ENCODE results near the gene PSMA6.

Gene PSMA6

DNA sequence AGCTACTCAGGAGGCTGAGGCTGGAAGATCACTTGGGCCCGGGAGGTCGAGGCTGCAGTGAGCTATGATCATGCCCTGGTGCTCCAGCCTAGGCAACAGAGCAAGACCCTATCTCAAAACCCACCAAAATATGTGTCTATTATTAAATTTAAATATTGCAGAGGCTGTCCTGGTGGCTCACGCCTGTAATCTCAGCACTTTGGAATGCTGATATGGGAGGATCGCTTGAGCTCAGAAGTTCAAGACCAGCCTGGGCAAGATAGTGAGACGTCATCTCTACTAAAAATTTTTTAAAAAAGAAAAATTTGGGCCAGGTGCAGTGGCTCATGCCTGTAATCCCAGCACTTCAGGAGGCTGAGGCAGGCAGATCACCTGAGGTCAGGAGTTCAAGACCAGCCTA lies 13.9 kb downstream of the PSMA6 start:
- Histone ChIP-seq H3K18ac (ENCODE audit: low read length) (no peak overlapping the region), H3K14ac (ENCODE audit: low read length) (no peak overlapping the region), H4K91ac (ENCODE audit: low read depth, low read length) (no peak overlapping the region), H3K4ac (ENCODE audit: low read depth, low read length) (peak overlapping the region; percentile 83), H3K79me1 (ENCODE audit: low read length) (no peaks in the 10 kb centered on the region), H3K9me3 (ENCODE audit: insufficient read depth, low read depth, low read length) (no peaks in the 10 kb centered on the region), H2AK5ac (ENCODE audit: low read length) (no peak overlapping the region), H3K4me1 (ENCODE audit: control insufficient read depth in 1 of 2, insufficient read depth in 2 of 2, low read length in 2 of 2) (no peaks in the 10 kb centered on the region), H3K79me2 (ENCODE audit: control insufficient read depth, insufficient read depth, low read length, poor library complexity) (peaks cover 12% of the 10 kb centered on the region), H4K8ac (ENCODE audit: low read depth, low read length) (no peak overlapping the region), H4K12ac (ENCODE audit: low read depth, low read length) (no peak overlapping the region), H2AFZ (ENCODE audit: insufficient read depth, low read length, poor library complexity) (no peak overlapping the region), H2BK120ac (ENCODE audit: insufficient read depth, low read length, poor library complexity) (no peak overlapping the region), H3K23ac (ENCODE audit: low read length) (no peak overlapping the region), H3K36me3 (ENCODE audit: control insufficient read depth in 1 of 2, insufficient read depth in 2 of 2, low read length in 2 of 2) (peaks cover 21 to 22% of the 10 kb centered on the region in 2 experiments), H3K27me3 (ENCODE audit: insufficient read depth, low read length) (no peaks in the 10 kb centered on the region), H3K27ac (ENCODE audit: low read depth, low read length) (no peak overlapping the region), H2BK5ac (ENCODE audit: low read depth, low read length, poor library complexity) (no peak overlapping the region), H3K4me2 (ENCODE audit: low read length) (no peak overlapping the region), H2BK12ac (ENCODE audit: low read length) (no peak overlapping the region), H3K9ac (ENCODE audit: low read length) (no peak overlapping the region), H3K4me3 (ENCODE audit: low read depth, low read length) (no peak overlapping the region)
- no CpG with 5 or more reads among the region's 5 CpGs for WGBS (ENCODE audit: extremely low coverage, insufficient coverage, insufficient read length)
- peak in 1 of 2 donors; percentile 60 for DNase-seq

DNA sequence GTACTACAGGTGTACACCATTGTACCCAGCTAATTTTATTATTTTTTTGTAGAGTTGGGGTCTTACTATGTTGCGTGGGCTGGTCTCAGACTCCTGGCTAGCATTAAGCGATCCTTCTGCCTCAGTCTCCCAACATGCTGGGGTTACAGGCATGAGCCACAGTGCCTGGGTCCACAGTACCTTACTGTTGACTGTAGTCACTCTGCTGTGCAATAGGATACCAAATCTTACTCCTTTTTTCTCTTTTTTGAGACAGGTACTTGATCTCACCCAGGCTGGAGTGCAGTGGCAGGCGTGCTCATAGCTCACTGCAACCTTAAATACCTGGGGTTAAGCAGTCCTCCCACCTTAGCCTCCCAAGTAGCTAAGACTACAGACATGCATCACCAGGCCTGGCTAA lies 25.6 kb downstream of the PSMA6 start:
- Histone ChIP-seq H3K4ac (ENCODE audit: low read depth, low read length) (no peak overlapping the region), H3K4me2 (ENCODE audit: low read length) (no peak overlapping the region), H4K12ac (ENCODE audit: low read depth, low read length) (no peak overlapping the region), H3K9me3 (ENCODE audit: insufficient read depth, low read depth, low read length) (no peaks in the 10 kb centered on the region), H2BK5ac (ENCODE audit: low read depth, low read length, poor library complexity) (no peak overlapping the region), H3K18ac (ENCODE audit: low read length) (no peak overlapping the region), H2AK5ac (ENCODE audit: low read length) (no peak overlapping the region), H2BK120ac (ENCODE audit: insufficient read depth, low read length, poor library complexity) (no peak overlapping the region), H3K14ac (ENCODE audit: low read length) (no peak overlapping the region), H4K91ac (ENCODE audit: low read depth, low read length) (no peak overlapping the region), H3K79me2 (ENCODE audit: control insufficient read depth, insufficient read depth, low read length, poor library complexity) (no peaks in the 10 kb centered on the region), H2AFZ (ENCODE audit: insufficient read depth, low read length, poor library complexity) (no peak overlapping the region), H4K8ac (ENCODE audit: low read depth, low read length) (no peak overlapping the region), H3K79me1 (ENCODE audit: low read length) (no peaks in the 10 kb centered on the region), H3K4me1 (ENCODE audit: control insufficient read depth in 1 of 2, insufficient read depth in 2 of 2, low read length in 2 of 2) (no peaks in the 10 kb centered on the region), H3K4me3 (ENCODE audit: low read depth, low read length) (no peak overlapping the region), H2BK12ac (ENCODE audit: low read length) (no peak overlapping the region), H3K23ac (ENCODE audit: low read length) (no peak overlapping the region), H3K27me3 (ENCODE audit: insufficient read depth, low read length) (no peaks in the 10 kb centered on the region), H3K9ac (ENCODE audit: low read length) (no peak overlapping the region), H3K27ac (ENCODE audit: low read depth, low read length) (no peak overlapping the region), H3K36me3 (ENCODE audit: control insufficient read depth in 1 of 2, insufficient read depth in 2 of 2, low read length in 2 of 2) (peaks cover 15 to 22% of the 10 kb centered on the region in 2 experiments)
- no CpG with 5 or more reads among the region's 3 CpGs for WGBS (ENCODE audit: extremely low coverage, insufficient coverage, insufficient read length)
- DNase-seq: no peak

DNA sequence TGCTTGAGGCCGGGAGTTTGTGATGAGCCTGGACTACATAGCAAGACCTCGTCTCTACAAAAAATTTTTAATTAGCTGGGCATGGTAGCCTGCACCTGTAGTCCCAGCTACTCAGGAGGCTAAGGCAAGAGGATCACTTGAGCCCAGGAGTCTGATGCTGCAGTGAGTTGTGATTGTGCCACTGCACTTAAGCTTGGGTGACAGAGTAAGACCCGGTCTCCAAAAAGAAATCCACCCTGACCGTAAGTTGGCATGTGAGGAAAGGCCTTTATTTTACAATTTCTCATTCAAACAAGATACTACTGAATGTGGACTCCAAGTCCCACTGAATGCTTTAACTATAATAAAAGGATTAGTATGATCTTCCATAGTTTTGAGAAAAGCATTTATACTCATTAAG lies 27.3 kb downstream of the PSMA6 start:
- WGBS (ENCODE audit: extremely low coverage, insufficient coverage, insufficient read length): no CpG with 5 or more reads among the region's 4 CpGs
- no peak overlapping the region for H4K91ac ChIP-seq (ENCODE audit: low read depth, low read length)
- H4K8ac ChIP-seq (ENCODE audit: low read depth, low read length): no peak overlapping the region
- peaks cover 10 to 19% of the 10 kb centered on the region in 2 experiments for H3K36me3 ChIP-seq (ENCODE audit: control insufficient read depth in 1 of 2, insufficient read depth in 2 of 2, low read length in 2 of 2)
- H3K23ac ChIP-seq (ENCODE audit: low read length): no peak overlapping the region
- H2AFZ ChIP-seq (ENCODE audit: insufficient read depth, low read length, poor library complexity): no peak overlapping the region
- no peak overlapping the region for H2BK12ac ChIP-seq (ENCODE audit: low read length)
- no peaks in the 10 kb centered on the region for H3K9me3 ChIP-seq (ENCODE audit: insufficient read depth, low read depth, low read length)
- no peak overlapping the region for H3K4me3 ChIP-seq (ENCODE audit: low read depth, low read length)
- H3K27me3 ChIP-seq (ENCODE audit: insufficient read depth, low read length): no peaks in the 10 kb centered on the region
- no peak overlapping the region for H2AK5ac ChIP-seq (ENCODE audit: low read length)
- H3K4me1 ChIP-seq (ENCODE audit: control insufficient read depth in 1 of 2, insufficient read depth in 2 of 2, low read length in 2 of 2): no peaks in the 10 kb centered on the region
- no peak overlapping the region for H3K9ac ChIP-seq (ENCODE audit: low read length)
- H2BK5ac ChIP-seq (ENCODE audit: low read depth, low read length, poor library complexity): no peak overlapping the region
- no peak overlapping the region for H3K18ac ChIP-seq (ENCODE audit: low read length)
- H3K14ac ChIP-seq (ENCODE audit: low read length): no peak overlapping the region
- no peak for DNase-seq
- no peak overlapping the region for H4K12ac ChIP-seq (ENCODE audit: low read depth, low read length)
- no peak overlapping the region for H2BK120ac ChIP-seq (ENCODE audit: insufficient read depth, low read length, poor library complexity)
- no peak overlapping the region for H3K4me2 ChIP-seq (ENCODE audit: low read length)
- H3K27ac ChIP-seq (ENCODE audit: low read depth, low read length): no peak overlapping the region
- H3K4ac ChIP-seq (ENCODE audit: low read depth, low read length): no peak overlapping the region
- no peaks in the 10 kb centered on the region for H3K79me2 ChIP-seq (ENCODE audit: control insufficient read depth, insufficient read depth, low read length, poor library complexity)
- no peaks in the 10 kb centered on the region for H3K79me1 ChIP-seq (ENCODE audit: low read length)

DNA sequence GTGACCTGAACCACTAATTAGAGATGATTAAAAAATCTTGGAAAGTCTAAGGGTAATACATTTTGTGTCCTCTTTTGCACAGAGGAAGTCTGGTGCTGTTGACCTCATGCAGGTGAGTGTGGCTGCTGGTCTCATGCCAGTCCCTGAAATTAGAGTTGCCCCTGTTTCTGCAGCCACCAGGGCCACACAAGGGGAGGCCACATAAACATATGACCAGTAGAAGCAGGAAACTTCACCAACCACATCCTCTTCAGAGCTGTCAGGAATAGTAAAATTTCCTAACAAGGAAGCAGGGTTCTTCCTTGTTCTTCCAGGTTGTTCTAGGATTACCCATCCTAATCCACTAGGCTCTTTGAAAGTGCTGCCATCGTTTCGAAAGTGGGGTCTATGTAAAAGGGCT lies 28.3 kb downstream of the PSMA6 start:
- no peak overlapping the region for H2AK5ac ChIP-seq (ENCODE audit: low read length)
- H2BK5ac ChIP-seq (ENCODE audit: low read depth, low read length, poor library complexity): no peak overlapping the region
- H2BK12ac ChIP-seq (ENCODE audit: low read length): no peak overlapping the region
- no peak overlapping the region for H3K23ac ChIP-seq (ENCODE audit: low read length)
- no CpG with 5 or more reads among the region's 2 CpGs for WGBS (ENCODE audit: extremely low coverage, insufficient coverage, insufficient read length)
- no peaks in the 10 kb centered on the region for H3K79me1 ChIP-seq (ENCODE audit: low read length)
- H3K9me3 ChIP-seq (ENCODE audit: insufficient read depth, low read depth, low read length): no peaks in the 10 kb centered on the region
- H4K91ac ChIP-seq (ENCODE audit: low read depth, low read length): no peak overlapping the region
- no peaks in the 10 kb centered on the region for H3K79me2 ChIP-seq (ENCODE audit: control insufficient read depth, insufficient read depth, low read length, poor library complexity)
- H4K8ac ChIP-seq (ENCODE audit: low read depth, low read length): no peak overlapping the region
- no peak overlapping the region for H3K4me3 ChIP-seq (ENCODE audit: low read depth, low read length)
- DNase-seq: no peak
- H3K27me3 ChIP-seq (ENCODE audit: insufficient read depth, low read length): no peaks in the 10 kb centered on the region
- H3K4me2 ChIP-seq (ENCODE audit: low read length): no peak overlapping the region
- no peak overlapping the region for H3K18ac ChIP-seq (ENCODE audit: low read length)
- H2BK120ac ChIP-seq (ENCODE audit: insufficient read depth, low read length, poor library complexity): no peak overlapping the region
- H3K4me1 ChIP-seq (ENCODE audit: control insufficient read depth in 1 of 2, insufficient read depth in 2 of 2, low read length in 2 of 2): no peaks in the 10 kb centered on the region
- H3K4ac ChIP-seq (ENCODE audit: low read depth, low read length): no peak overlapping the region
- H3K9ac ChIP-seq (ENCODE audit: low read length): no peak overlapping the region
- H3K14ac ChIP-seq (ENCODE audit: low read length): no peak overlapping the region
- no peak overlapping the region for H2AFZ ChIP-seq (ENCODE audit: insufficient read depth, low read length, poor library complexity)
- H4K12ac ChIP-seq (ENCODE audit: low read depth, low read length): no peak overlapping the region
- H3K36me3 ChIP-seq (ENCODE audit: control insufficient read depth in 1 of 2, insufficient read depth in 2 of 2, low read length in 2 of 2): peaks cover 8 to 14% of the 10 kb centered on the region in 2 experiments
- no peak overlapping the region for H3K27ac ChIP-seq (ENCODE audit: low read depth, low read length)
